ENCODE results near the gene OR10J5. TPM values are rescaled to one million over a fixed set of nuclear protein-coding genes. Genes with fewer than 3 reads are reported as not detected.

OR10J5 gene
- not detected for polyA plus RNA-seq (2013, experiment 1 of 2)
- not detected for polyA plus RNA-seq (2013, experiment 2 of 2)

GRCh38 chr1:159535907-159536306, at the start of gene OR10J5:
OR10J5 (minus strand) TSS chr1:159536007; CDS start chr1:159536007, 0 bp downstream.
- WGBS, 2 donors (ENCODE audit: extremely low coverage in 2 of 2, insufficient read length in 2 of 2, insufficient replicate concordance in 1 of 2), result no CpG with 5 or more reads among the region's 1 CpG
- H4K8ac ChIP-seq (ENCODE audit: low read depth, low read length), result no peak within 1 kb of the TSS
- H3K4me1 ChIP-seq (ENCODE audit: control insufficient read depth in 2 of 2, insufficient read depth in 1 of 2, low read depth in 1 of 2, low read length in 2 of 2), result no peaks in the 10 kb centered on the region
- no peak within 1 kb of the TSS for H3K4me3 ChIP-seq (ENCODE audit: low read length in 2 of 2)
- H3K36me3 ChIP-seq (replicated peaks in 1 of 2; ENCODE audit: control insufficient read depth in 2 of 2, insufficient read depth in 2 of 2, low read length in 2 of 2), result no peaks in the 10 kb centered on the region
- H2BK120ac ChIP-seq (ENCODE audit: low read depth, low read length), result no peak within 1 kb of the TSS
- H3K27ac ChIP-seq (replicated peaks; ENCODE audit: low read length), result no peak within 1 kb of the TSS
- no peak within 1 kb of the TSS for H3K4ac ChIP-seq (ENCODE audit: low read length)
- no peaks in the 10 kb centered on the region for H3K79me1 ChIP-seq (ENCODE audit: low read depth, low read length)
- no peak within 1 kb of the TSS for H2BK15ac ChIP-seq (ENCODE audit: low read length)
- peaks cover 0 to 2% of the 10 kb centered on the region in 2 donors for H3K9me3 ChIP-seq (replicated peaks in 1 of 2; ENCODE audit: control insufficient read depth in 2 of 2, insufficient read depth in 1 of 2, low read depth in 1 of 2, low read length in 2 of 2)
- no peak within 1 kb of the TSS for H3K14ac ChIP-seq (ENCODE audit: low read length)
- H2AK5ac ChIP-seq (ENCODE audit: low read depth, low read length), result no peak within 1 kb of the TSS
- H3K4me2 ChIP-seq (ENCODE audit: insufficient read depth, low read length, poor library complexity, severe bottlenecking), result no peak within 1 kb of the TSS
- H3K18ac ChIP-seq (ENCODE audit: low read length), result no peak within 1 kb of the TSS
- no peaks in the 10 kb centered on the region for H3K27me3 ChIP-seq (ENCODE audit: control insufficient read depth in 3 of 3, insufficient read depth in 3 of 3, low read depth in 1 of 3, low read length in 3 of 3)
- no peak within 1 kb of the TSS for H2BK5ac ChIP-seq (ENCODE audit: low read length)
- no peak within 1 kb of the TSS for H4K91ac ChIP-seq (ENCODE audit: low read depth, low read length, poor library complexity)
- no peak for DNase-seq (ENCODE audit: low spot score)
- no peak within 1 kb of the TSS for H2AFZ ChIP-seq (ENCODE audit: low read length)
- H3K9ac ChIP-seq (ENCODE audit: low read depth, low read length, poor library complexity), result no peak within 1 kb of the TSS
- no peak within 1 kb of the TSS for H3K23ac ChIP-seq (ENCODE audit: low read depth, low read length, poor library complexity)
- no peak within 1 kb of the TSS for H2BK12ac ChIP-seq (ENCODE audit: low read length)

- no peak for DNase-seq (ENCODE audit: low spot score)
- no peak overlapping the region for H2BK5ac ChIP-seq (ENCODE audit: low read length)
- no peak overlapping the region for H3K9ac ChIP-seq (ENCODE audit: low read depth, low read length, poor library complexity)
- no peak overlapping the region for H3K18ac ChIP-seq (ENCODE audit: low read length)
- no peaks in the 10 kb centered on the region for H3K36me3 ChIP-seq (replicated peaks in 1 of 2; ENCODE audit: control insufficient read depth in 2 of 2, insufficient read depth in 2 of 2, low read length in 2 of 2)
- no peak overlapping the region for H3K14ac ChIP-seq (ENCODE audit: low read length)
- no peak overlapping the region for H2BK120ac ChIP-seq (ENCODE audit: low read depth, low read length)
- no peak overlapping the region for H3K4me2 ChIP-seq (ENCODE audit: insufficient read depth, low read length, poor library complexity, severe bottlenecking)
- H3K4ac ChIP-seq (ENCODE audit: low read length), result no peak overlapping the region
- H3K27ac ChIP-seq (replicated peaks; ENCODE audit: low read length), result no peak overlapping the region
- no peaks in the 10 kb centered on the region for H3K4me1 ChIP-seq (ENCODE audit: control insufficient read depth in 2 of 2, insufficient read depth in 1 of 2, low read depth in 1 of 2, low read length in 2 of 2)
- no peak overlapping the region for H4K91ac ChIP-seq (ENCODE audit: low read depth, low read length, poor library complexity)
- H3K79me1 ChIP-seq (ENCODE audit: low read depth, low read length), result no peaks in the 10 kb centered on the region
- H3K9me3 ChIP-seq (replicated peaks in 1 of 2; ENCODE audit: control insufficient read depth in 2 of 2, insufficient read depth in 1 of 2, low read depth in 1 of 2, low read length in 2 of 2), result no peaks in the 10 kb centered on the region
- no CpG with 5 or more reads among the region's 2 CpGs for WGBS, 2 donors (ENCODE audit: extremely low coverage in 2 of 2, insufficient read length in 2 of 2, insufficient replicate concordance in 1 of 2)
- H2BK15ac ChIP-seq (ENCODE audit: low read length), result no peak overlapping the region
- H4K8ac ChIP-seq (ENCODE audit: low read depth, low read length), result no peak overlapping the region
- H3K27me3 ChIP-seq (ENCODE audit: control insufficient read depth in 3 of 3, insufficient read depth in 3 of 3, low read depth in 1 of 3, low read length in 3 of 3), result peaks cover 0 to 4% (median 0%) of the 10 kb centered on the region in 3 experiments
- H2AK5ac ChIP-seq (ENCODE audit: low read depth, low read length), result no peak overlapping the region
- no peak overlapping the region for H2AFZ ChIP-seq (ENCODE audit: low read length)
- H2BK12ac ChIP-seq (ENCODE audit: low read length), result no peak overlapping the region
- no peak overlapping the region for H3K4me3 ChIP-seq (ENCODE audit: low read length in 2 of 2)
- no peak overlapping the region for H3K23ac ChIP-seq (ENCODE audit: low read depth, low read length, poor library complexity)
Observed at GRCh38 chr1:159584536-159584935, 48.7 kb upstream of the OR10J5 start.

GRCh38 chr1:159581422-159581821, 45.6 kb upstream of the OR10J5 start:
- Histone ChIP-seq H3K9ac (ENCODE audit: low read depth, low read length, poor library complexity) (no peak overlapping the region), H3K4me1 (ENCODE audit: control insufficient read depth in 2 of 2, insufficient read depth in 1 of 2, low read depth in 1 of 2, low read length in 2 of 2) (no peaks in the 10 kb centered on the region), H2AK5ac (ENCODE audit: low read depth, low read length) (no peak overlapping the region), H4K8ac (ENCODE audit: low read depth, low read length) (no peak overlapping the region), H2AFZ (ENCODE audit: low read length) (no peak overlapping the region), H3K27ac (replicated peaks; ENCODE audit: low read length) (no peak overlapping the region), H3K4me2 (ENCODE audit: insufficient read depth, low read length, poor library complexity, severe bottlenecking) (no peak overlapping the region), H3K79me1 (ENCODE audit: low read depth, low read length) (no peaks in the 10 kb centered on the region), H3K27me3 (ENCODE audit: control insufficient read depth in 3 of 3, insufficient read depth in 3 of 3, low read depth in 1 of 3, low read length in 3 of 3) (peaks cover 0 to 4% (median 0%) of the 10 kb centered on the region in 3 experiments), H3K9me3 (replicated peaks in 1 of 2; ENCODE audit: control insufficient read depth in 2 of 2, insufficient read depth in 1 of 2, low read depth in 1 of 2, low read length in 2 of 2) (no peaks in the 10 kb centered on the region), H3K36me3 (replicated peaks in 1 of 2; ENCODE audit: control insufficient read depth in 2 of 2, insufficient read depth in 2 of 2, low read length in 2 of 2) (no peaks in the 10 kb centered on the region), H2BK15ac (ENCODE audit: low read length) (no peak overlapping the region), H3K4me3 (ENCODE audit: low read length in 2 of 2) (no peak overlapping the region), H3K18ac (ENCODE audit: low read length) (no peak overlapping the region), H2BK12ac (ENCODE audit: low read length) (no peak overlapping the region), H3K14ac (ENCODE audit: low read length) (no peak overlapping the region), H2BK120ac (ENCODE audit: low read depth, low read length) (no peak overlapping the region), H4K91ac (ENCODE audit: low read depth, low read length, poor library complexity) (no peak overlapping the region), H3K4ac (ENCODE audit: low read length) (no peak overlapping the region), H3K23ac (ENCODE audit: low read depth, low read length, poor library complexity) (no peak overlapping the region), H2BK5ac (ENCODE audit: low read length) (no peak overlapping the region)
- WGBS, 2 donors (ENCODE audit: extremely low coverage in 2 of 2, insufficient read length in 2 of 2, insufficient replicate concordance in 1 of 2), result no CpG with 5 or more reads among the region's 1 CpG
- no peak for DNase-seq (ENCODE audit: low spot score)

- no peak overlapping the region for H3K27ac ChIP-seq (replicated peaks; ENCODE audit: low read length)
- no peaks in the 10 kb centered on the region for H3K79me1 ChIP-seq (ENCODE audit: low read depth, low read length)
- H3K18ac ChIP-seq (ENCODE audit: low read length), result no peak overlapping the region
- no peak overlapping the region for H3K4me2 ChIP-seq (ENCODE audit: insufficient read depth, low read length, poor library complexity, severe bottlenecking)
- H3K4me3 ChIP-seq (ENCODE audit: low read length in 2 of 2), result no peak overlapping the region
- no peak overlapping the region for H2AK5ac ChIP-seq (ENCODE audit: low read depth, low read length)
- no peak overlapping the region for H4K91ac ChIP-seq (ENCODE audit: low read depth, low read length, poor library complexity)
- H3K4me1 ChIP-seq (ENCODE audit: control insufficient read depth in 2 of 2, insufficient read depth in 1 of 2, low read depth in 1 of 2, low read length in 2 of 2), result no peaks in the 10 kb centered on the region
- H3K9me3 ChIP-seq (replicated peaks in 1 of 2; ENCODE audit: control insufficient read depth in 2 of 2, insufficient read depth in 1 of 2, low read depth in 1 of 2, low read length in 2 of 2), result no peaks in the 10 kb centered on the region
- H3K23ac ChIP-seq (ENCODE audit: low read depth, low read length, poor library complexity), result no peak overlapping the region
- H2BK5ac ChIP-seq (ENCODE audit: low read length), result no peak overlapping the region
- H3K9ac ChIP-seq (ENCODE audit: low read depth, low read length, poor library complexity), result no peak overlapping the region
- no peak overlapping the region for H2BK12ac ChIP-seq (ENCODE audit: low read length)
- H3K14ac ChIP-seq (ENCODE audit: low read length), result no peak overlapping the region
- no peak for DNase-seq (ENCODE audit: low spot score)
- H2BK15ac ChIP-seq (ENCODE audit: low read length), result no peak overlapping the region
- H4K8ac ChIP-seq (ENCODE audit: low read depth, low read length), result no peak overlapping the region
- H3K27me3 ChIP-seq (ENCODE audit: control insufficient read depth in 3 of 3, insufficient read depth in 3 of 3, low read depth in 1 of 3, low read length in 3 of 3), result peaks cover 0 to 4% (median 0%) of the 10 kb centered on the region in 3 experiments
- H3K4ac ChIP-seq (ENCODE audit: low read length), result no peak overlapping the region
- no peak overlapping the region for H2BK120ac ChIP-seq (ENCODE audit: low read depth, low read length)
- H2AFZ ChIP-seq (ENCODE audit: low read length), result no peak overlapping the region
- H3K36me3 ChIP-seq (replicated peaks in 1 of 2; ENCODE audit: control insufficient read depth in 2 of 2, insufficient read depth in 2 of 2, low read length in 2 of 2), result no peaks in the 10 kb centered on the region
- WGBS, 2 donors (ENCODE audit: extremely low coverage in 2 of 2, insufficient read length in 2 of 2, insufficient replicate concordance in 1 of 2), result no CpG with 5 or more reads among the region's 3 CpGs
Observed at GRCh38 chr1:159580340-159580739, 44.5 kb upstream of the OR10J5 start.
